ENCODE measurements around the gene LAMA4.
A peak's percentile ranks its signal among the peaks of the same experiment; 100 is the strongest.
"Not testable (repeated sequence)": the region's sequence is repeated elsewhere in the genome, so short reads cannot be mapped to it uniquely, and the experiment has no call there.

LAMA4 gene

DNA sequence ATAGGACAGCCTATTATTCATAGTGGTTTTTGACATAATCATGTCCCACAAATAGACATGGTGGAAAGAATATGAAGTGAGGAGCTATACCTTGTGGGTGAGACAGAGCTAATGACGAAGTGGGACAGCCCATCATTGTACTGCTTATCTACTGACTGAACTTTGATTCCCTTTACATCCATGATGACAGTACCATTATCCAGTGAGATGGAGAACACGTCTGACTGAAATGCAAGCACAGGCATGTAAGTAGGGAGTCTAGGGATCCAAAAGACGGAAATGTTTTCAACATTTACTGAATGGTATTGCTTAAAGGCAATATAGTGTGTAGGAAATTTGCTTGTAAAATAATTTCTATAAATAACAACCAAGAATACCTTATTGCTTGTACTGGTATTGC is 123.5 kb downstream of the LAMA4 start:
- DNase-seq: no peak

- DNase-seq: no peak
Measured at GRCh38 chr6:112128208-112128607, 126.2 kb downstream of the LAMA4 start.

DNA sequence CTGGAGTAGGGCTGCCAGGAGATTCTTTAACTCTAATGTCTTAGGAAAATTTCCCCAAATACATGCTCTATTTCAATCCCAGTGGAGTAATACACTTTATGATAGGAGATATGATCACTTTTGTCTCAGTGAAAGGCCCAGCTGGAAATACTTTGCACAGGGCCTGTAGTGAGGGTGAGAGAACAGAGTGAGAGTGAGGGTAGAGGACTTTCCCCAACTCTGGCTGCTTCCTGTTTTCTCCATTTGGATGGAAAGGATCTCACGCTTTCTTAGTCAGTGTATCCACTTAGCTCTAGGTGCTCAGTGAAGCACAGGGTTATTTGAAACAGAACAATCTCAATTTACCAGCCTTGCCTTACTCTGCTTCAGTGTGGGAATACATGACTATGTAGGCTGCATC is 130.4 kb downstream of the LAMA4 start:
- no peak for DNase-seq

- no peak for DNase-seq
Measured at GRCh38 chr6:112122756-112123155, 131.6 kb downstream of the LAMA4 start.

DNA sequence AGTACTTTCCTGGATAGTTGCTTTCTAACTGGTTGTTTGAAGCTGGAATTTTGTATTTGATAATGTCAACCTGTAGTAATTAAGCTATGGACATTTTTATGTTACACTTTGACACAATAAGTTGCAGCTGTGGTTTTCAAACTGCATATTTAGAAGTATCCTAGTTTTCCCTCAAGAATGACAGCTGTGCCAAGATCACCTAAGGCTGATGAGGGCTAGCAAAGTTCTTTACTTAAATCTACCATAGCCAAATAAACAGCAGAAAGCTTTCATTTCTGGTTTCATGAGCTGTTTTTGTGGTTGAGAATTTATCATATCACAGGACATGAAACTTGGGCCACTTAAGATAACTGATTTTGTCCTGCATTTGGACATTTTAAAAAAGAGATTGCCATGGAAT is 136.3 kb downstream of the LAMA4 start:
- DNase-seq: no peak

DNA sequence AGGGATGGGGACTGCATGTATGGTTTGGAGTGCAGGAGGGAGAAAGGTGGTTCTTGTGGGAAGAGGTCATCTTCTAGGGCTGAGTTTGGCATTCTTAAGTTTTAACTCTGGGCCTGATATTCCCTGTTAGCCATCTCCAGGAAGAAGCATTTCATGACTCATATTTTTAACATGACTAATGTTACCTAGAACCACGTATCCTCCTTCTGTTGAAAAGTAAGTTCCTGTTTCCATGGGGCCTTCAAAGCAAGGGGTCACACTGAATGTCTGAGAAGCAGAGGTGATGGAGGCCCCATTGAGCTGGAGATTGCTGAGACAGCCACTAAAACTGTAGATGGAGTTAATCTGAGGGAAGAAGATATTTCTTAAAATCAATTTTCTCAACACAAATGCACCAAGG is 136.8 kb downstream of the LAMA4 start:
- no peak for DNase-seq

DNA sequence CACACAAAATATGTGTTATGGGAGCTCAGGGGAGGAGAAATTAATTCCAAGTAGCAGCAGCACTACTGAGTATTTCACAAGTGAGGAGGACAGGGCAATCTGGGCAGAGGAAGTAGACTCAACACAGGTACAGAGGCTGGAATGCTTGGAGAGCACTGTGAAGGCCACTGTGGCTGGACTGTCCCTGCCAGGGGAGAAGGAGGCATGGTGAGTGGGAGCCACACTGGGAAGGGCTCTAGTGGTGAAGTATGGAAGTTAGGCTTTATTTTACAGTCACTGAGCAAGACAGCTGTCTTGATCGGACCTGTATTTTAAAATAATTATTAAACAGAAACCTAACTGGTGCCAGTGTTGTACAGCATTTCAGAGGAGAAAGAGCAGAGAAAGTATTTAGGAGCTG is 138.1 kb downstream of the LAMA4 start:
- no peak for DNase-seq

DNA sequence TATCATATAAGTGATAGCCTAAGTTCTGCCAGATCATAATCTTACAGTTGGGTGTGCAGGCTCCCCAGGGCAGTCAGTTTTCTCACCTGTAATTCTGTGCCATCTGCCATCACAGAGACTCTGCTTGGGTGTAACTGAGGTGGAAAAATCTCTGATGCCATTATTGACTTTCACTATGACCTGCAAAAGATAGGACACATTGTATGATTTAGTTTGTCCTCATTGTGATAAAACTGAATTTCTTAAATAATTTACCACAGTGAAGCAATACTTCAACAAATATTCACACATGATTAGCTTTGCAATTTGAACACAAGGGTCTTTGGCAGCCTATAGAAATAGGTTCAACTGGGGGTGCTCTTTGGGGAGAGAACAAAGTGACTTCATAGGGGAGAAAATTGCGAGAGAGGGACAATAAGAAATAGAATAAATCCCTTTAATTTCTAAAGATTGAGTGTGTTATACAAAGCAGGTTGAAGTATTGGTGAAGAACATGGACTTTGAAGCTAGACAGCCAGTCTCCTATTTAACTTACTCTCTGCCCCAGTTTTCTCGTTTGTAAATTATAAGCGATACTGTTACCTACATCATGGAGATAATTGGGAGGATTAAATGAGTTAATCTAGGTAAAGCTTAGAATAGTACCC is 139.7 kb downstream of the LAMA4 start:
- no peak for DNase-seq

- DNase-seq: no peak
Measured at GRCh38 chr6:112113918-112114317, 140.4 kb downstream of the LAMA4 start.

GRCh38 chr6:112113431-112113830 is 140.9 kb downstream of the LAMA4 start:
- no peak for DNase-seq

DNA sequence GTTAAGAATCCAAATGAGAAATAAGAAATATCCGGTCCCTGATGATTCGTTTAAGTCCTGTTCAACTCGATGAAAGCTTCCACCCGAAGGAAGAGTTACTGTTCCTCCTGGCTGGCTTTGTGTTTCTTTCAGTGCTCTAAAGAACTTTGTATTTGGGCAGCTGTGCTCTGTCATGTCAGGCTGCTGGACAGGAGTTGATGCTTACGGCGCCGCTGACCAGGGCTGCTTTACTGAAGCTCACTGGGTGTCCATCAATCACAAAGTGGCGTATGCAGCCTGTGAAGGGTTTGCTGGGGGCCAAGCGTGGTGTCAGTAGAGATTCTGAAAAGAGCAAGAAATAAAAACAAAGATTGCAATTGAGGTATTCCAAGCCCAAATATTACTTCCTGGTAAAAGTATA is 145.1 kb downstream of the LAMA4 start:
- DNase-seq: no peak

GRCh38 chr6:112106562-112106961 is 147.8 kb downstream of the LAMA4 start:
- DNase-seq: no peak

GRCh38 chr6:112106026-112106425 is 148.3 kb downstream of the LAMA4 start:
- not testable (repeated sequence) for DNase-seq

- DNase-seq: no peak
Measured at GRCh38 chr6:112100561-112100960, 153.8 kb downstream of the LAMA4 start.

GRCh38 chr6:112096901-112097300 is 157.5 kb downstream of the LAMA4 start:
- DNase-seq: no peak

- no peak for DNase-seq
Measured at GRCh38 chr6:112087916-112088315, 166.5 kb downstream of the LAMA4 start.

DNA sequence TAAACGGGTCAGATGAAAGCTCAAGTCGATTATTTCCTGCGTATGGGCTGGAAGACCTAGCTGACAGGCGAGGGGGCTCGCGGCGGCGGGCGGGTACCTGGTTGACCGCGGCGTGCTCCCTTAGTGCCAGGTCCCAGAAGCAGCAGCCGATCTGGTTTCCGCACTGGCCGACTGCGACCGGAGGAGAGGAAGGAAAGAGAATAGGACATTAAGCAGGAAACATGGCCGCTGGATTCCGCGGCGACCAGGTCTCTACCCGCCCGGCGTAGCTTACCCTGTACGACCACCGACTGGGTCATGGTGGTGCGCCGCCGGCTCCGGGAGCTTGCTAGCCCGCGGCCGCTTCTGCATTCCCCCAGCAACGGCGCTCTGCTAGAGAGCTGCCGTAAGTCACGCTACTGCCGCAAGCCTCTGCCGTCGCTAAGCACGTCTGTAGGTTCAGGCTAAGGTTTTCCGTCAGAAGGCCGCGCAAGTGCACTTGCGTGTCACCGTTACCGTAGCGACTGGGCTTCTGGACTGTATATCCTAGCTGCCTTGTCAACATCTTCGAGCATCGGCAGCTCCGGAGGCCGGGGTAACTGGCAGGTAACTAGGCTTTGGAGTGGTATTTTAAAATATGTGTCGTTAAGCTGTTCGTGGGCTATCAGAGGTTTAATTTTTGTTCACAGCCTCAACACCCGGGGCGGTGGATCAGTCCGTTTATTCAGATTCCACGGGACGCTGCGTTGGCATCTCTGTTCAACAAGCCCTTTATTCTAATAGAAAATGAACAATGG is 167.0 kb downstream of the LAMA4 start, which contains the start of the genes FAM229B and TUBE1:
Gene FAM229B, plus strand, starts transcription at position 456 of the 776 bp plus-strand sequence. CDS start 11,693 bp downstream, outside the sequence.
Gene TUBE1, minus strand, starts transcription at position 347 of the 776 bp plus-strand sequence. Its CDS starts 48 bp downstream, at position 299.
- DNase-seq: peak; percentile 85

DNA sequence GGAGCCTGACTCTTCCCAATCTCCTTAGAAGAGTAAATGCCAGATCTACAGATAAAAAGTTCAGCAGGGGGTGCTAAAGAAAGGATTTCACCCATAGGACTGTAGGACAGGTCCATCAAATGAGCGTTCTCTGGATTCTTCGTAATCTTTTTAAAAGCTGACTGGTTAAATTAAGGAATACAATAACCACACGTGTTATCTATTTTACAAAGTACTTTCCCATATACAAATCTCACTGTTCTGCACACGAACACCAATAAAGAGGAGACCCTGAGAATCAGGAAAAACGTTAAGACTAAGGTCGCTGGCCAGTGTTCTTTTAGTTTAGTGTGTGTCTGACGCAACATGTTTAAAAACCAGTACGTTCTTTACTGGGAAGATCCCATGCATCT is 167.6 kb downstream of the LAMA4 start:
- DNase-seq: peak; percentile 16

GRCh38 chr6:112085286-112086065 is 168.9 kb downstream of the LAMA4 start:
- DNase-seq: no peak

GRCh38 chr6:112081569-112081968 is 172.8 kb downstream of the LAMA4 start:
- DNase-seq: no peak

DNA sequence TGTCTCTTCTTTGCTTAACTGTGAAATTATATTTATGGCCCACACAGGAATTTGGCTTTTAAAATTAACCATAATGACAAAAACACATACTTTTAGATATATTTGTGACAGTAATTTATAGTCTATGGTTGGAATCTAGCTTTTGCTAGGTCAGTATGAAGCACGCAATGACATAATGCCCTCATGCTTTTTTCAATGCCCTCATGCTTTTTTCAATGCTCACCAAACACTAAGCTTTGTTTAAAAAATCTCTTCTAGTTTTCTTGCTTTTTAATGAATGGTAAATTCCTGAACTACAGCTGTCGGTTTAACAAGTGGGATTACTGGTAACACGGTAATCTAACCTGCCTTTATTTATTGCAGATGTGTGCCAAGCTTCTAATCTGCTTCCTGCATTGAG is 187.8 kb downstream of the LAMA4 start:
- no peak for DNase-seq

DNA sequence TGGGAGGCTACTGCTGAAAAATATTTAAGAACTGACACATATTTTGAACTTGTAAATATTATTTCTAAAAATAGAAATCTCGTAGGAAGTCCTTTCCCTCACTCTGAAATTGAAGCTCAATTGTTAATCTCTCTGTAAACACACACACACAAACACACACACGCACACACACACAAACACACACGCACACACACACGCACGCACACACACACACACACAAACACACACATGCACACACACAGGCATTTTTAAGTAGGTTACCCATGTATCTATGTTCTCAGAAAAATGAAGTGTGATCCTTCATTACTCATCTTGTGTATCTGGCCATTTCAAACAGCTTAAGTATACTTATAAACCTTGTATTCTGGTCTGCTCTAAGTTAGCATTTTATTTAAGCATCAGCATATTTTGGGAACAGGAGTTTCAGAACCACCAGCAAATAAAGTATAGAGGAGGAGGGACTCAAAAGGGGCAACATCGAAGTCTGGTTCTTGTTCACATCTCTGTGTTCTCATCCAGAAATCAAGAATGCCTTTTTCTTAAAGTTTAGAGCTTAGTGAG is 188.9 kb downstream of the LAMA4 start:
- no peak for DNase-seq

DNA sequence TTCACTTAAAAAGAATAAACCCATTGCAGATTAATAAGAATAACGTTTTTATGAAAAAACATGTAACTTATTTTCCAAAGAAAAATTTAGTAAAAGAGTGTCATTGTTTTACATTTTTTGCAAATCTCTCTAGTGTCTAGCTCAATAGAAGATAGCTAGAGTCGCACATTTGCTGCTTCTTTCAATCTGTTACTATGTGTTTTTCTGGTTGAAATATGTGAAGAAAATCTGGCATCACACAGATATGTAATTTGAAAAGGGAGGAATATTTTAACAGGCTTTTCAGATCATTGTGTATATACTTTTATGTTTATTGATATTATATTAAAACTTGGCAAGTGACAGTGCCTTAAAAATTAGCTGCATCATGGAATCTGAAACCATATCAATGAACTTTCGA is 191.4 kb downstream of the LAMA4 start:
- no peak for DNase-seq

Measured in NCI-H1436 treated with DMSO at 0.1 percent for 48 hours (cell line).